ENCODE measurements around the gene RACK1.
A peak's percentile ranks its signal among the peaks of the same experiment; 100 is the strongest.
"Not testable (repeated sequence)": the region's sequence is repeated elsewhere in the genome, so short reads cannot be mapped to it uniquely, and the experiment has no call there.

The RACK1 gene

GRCh38 chr5:181217111-181217802 is 26.4 kb downstream of the RACK1 start:
- no peak for FAIRE-seq
- DNase-seq (ENCODE audit: insufficient read length, low spot score): no peak

- no peak for DNase-seq (ENCODE audit: insufficient read length, low spot score)
- FAIRE-seq: peak; percentile 57
Observed at GRCh38 chr5:181215997-181216989, 27.4 kb downstream of the RACK1 start.

- not testable (repeated sequence) for FAIRE-seq; DNase-seq (ENCODE audit: insufficient read length, low spot score)
Observed at GRCh38 chr5:181214249-181214648, 29.5 kb downstream of the RACK1 start.

- DNase-seq (ENCODE audit: insufficient read length, low spot score) (no peak), FAIRE-seq (no peak)
Observed at GRCh38 chr5:181212934-181213333, 30.8 kb downstream of the RACK1 start.

GRCh38 chr5:181212080-181212479 is 31.6 kb downstream of the RACK1 start:
- FAIRE-seq: no peak
- DNase-seq (ENCODE audit: insufficient read length, low spot score): no peak

- FAIRE-seq: no peak
- DNase-seq (ENCODE audit: insufficient read length, low spot score): no peak
Observed at GRCh38 chr5:181211208-181211607, 32.5 kb downstream of the RACK1 start.

- not testable (repeated sequence) for DNase-seq (ENCODE audit: insufficient read length, low spot score); FAIRE-seq
Observed at GRCh38 chr5:181210698-181211097, 33.0 kb downstream of the RACK1 start.

- FAIRE-seq: not testable (repeated sequence)
Observed at GRCh38 chr5:181210148-181210547, 33.6 kb downstream of the RACK1 start.

GRCh38 chr5:181209006-181209405 is 34.7 kb downstream of the RACK1 start:
- DNase-seq (ENCODE audit: insufficient read length, low spot score); FAIRE-seq: not testable (repeated sequence)

More at GRCh38 chr5:181210148-181210547, 33.6 kb downstream of the RACK1 start:
- not testable (repeated sequence) for DNase-seq (ENCODE audit: insufficient read length, low spot score)

- FAIRE-seq: peak; percentile 80
Observed at GRCh38 chr5:181207960-181208253, 35.8 kb downstream of the RACK1 start.

GRCh38 chr5:181207214-181207959 is 36.3 kb downstream of the RACK1 start:
- DNase-seq (ENCODE audit: insufficient read length, low spot score) (no peak), FAIRE-seq (peak; percentile 28)

More at GRCh38 chr5:181207960-181208253, 35.8 kb downstream of the RACK1 start:
- DNase-seq (ENCODE audit: insufficient read length, low spot score): no peak

- DNase-seq (ENCODE audit: insufficient read length, low spot score): no peak
- FAIRE-seq: peak; percentile 44
Observed at GRCh38 chr5:181205761-181206649, 37.7 kb downstream of the RACK1 start.

GRCh38 chr5:181204826-181205760 is 38.6 kb downstream of the RACK1 start, which contains the start of gene TRIM7:
Gene TRIM7, minus strand, starts transcription at chr5:181205196. Its CDS starts 86 bp downstream, at chr5:181205110.
- DNase-seq (ENCODE audit: insufficient read length, low spot score): no peak
- no peak for FAIRE-seq

- no peak for DNase-seq (ENCODE audit: insufficient read length, low spot score)
- no peak for FAIRE-seq
Observed at GRCh38 chr5:181204113-181204825, 39.4 kb downstream of the RACK1 start.

GRCh38 chr5:181203777-181204112 is 40.0 kb downstream of the RACK1 start:
- DNase-seq (ENCODE audit: insufficient read length, low spot score) (no peak), FAIRE-seq (no peak)

- FAIRE-seq (no peak), DNase-seq (ENCODE audit: insufficient read length, low spot score) (no peak)
Observed at GRCh38 chr5:181203093-181203711, 40.5 kb downstream of the RACK1 start.

GRCh38 chr5:181200816-181201215 is 42.9 kb downstream of the RACK1 start:
- FAIRE-seq (no peak), DNase-seq (ENCODE audit: insufficient read length, low spot score) (no peak)

Measured in GM19239 (cell line).